WERI-Rb-1 (cell line): Measurements from ENCODE around the gene NPHP4.

Experiments
- DNase-seq: peaks from one replicate; pipeline ENCODE4 v3.0.0-alpha.2; 2020
- H3K27ac ChIP-seq: fragments of 250-450 bp; sonication (Bioruptor Pico); 2 replicates; pipeline ENCODE4 v1.5.1; 2020; ENCODE audit warnings: mild to moderate bottlenecking, moderate library complexity
- H3K27me3 ChIP-seq: fragments of 250-450 bp; sonication (Bioruptor Pico); 2 replicates; pipeline ENCODE4 v1.5.1; 2021; ENCODE audit warnings: mild to moderate bottlenecking, low read depth, moderate library complexity; ENCODE audit not compliant: insufficient read depth, severe bottlenecking
- H3K36me3 ChIP-seq: fragments of 250-450 bp; sonication (Bioruptor Pico); 2 replicates; pipeline ENCODE4 v1.5.1; 2020; ENCODE audit warnings: mild to moderate bottlenecking, moderate library complexity
- H3K4me3 ChIP-seq: 2 replicates; pipeline ENCODE4 v1.5.1; 2011; ENCODE audit warnings: low read depth, mild to moderate bottlenecking, control low read depth, low read length
- H3K9me3 ChIP-seq: fragments of 250-450 bp; sonication (Bioruptor Pico); 2 replicates; pipeline ENCODE4 v1.5.1; 2021; ENCODE audit warnings: mild to moderate bottlenecking, moderate library complexity; ENCODE audit not compliant: severe bottlenecking
- CTCF ChIP-seq: IDR thresholded peaks from 2 replicates; pipeline ENCODE4 v1.5.1; 2011; ENCODE audit warnings: low read depth, mild to moderate bottlenecking, control low read depth, inconsistent platforms, low read length

NPHP4 gene

DNA sequence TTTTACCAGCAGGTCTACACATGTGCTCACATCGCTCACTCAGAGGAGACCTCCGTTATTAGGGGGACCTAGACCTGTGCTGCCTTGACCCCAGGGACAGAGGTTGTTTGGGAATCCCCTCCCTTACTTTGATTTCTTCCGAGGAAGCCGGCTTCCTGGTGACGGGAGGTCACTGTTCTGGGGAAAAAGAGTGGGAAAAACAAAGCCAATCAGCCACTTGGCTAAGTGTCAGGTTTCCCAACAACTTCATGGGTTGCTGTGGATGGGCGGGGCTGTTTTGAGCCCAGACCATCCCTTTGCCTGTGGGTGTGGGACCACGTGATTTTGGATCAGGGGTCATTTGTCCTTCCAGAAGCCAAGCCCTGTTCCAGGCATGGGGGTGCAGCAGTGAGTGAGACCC is 46.4 kb upstream of the NPHP4 start:
- H3K36me3 ChIP-seq = peaks cover 14% of the 10 kb centered on the region
- no peak for TF ChIP-seq CTCF
- no peaks in the 10 kb centered on the region for H3K27me3 ChIP-seq
- DNase-seq = no peak
- H3K4me3 ChIP-seq = no peak overlapping the region
- no peak overlapping the region for H3K27ac ChIP-seq
- no peaks in the 10 kb centered on the region for H3K9me3 ChIP-seq

DNA sequence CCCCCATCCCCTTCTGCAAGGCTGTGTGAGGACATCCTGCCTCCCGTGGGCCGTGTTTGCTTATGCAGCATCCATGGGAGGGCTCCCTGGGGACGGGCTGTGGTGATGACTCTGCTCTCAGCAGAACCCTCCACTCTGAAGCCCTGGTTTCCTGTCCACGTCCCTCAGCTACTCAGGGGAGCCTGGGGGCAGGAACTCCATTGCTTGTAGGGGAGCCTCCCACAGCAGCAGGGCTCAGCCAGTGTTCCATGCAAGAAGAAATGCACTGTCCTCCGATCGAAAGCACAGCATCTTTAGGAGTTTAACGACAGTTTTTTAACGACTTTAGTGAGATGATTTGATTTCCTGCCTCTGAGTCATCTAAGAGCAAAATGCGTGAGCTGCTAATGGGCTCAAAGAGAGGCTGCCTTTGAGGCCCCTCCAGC is 45.1 kb upstream of the NPHP4 start:
- no peak overlapping the region for H3K27ac ChIP-seq

GRCh38 chr1:6035719-6036118 is 43.5 kb upstream of the NPHP4 start:
- no peak overlapping the region for H3K4me3 ChIP-seq
- peaks cover 2% of the 10 kb centered on the region for H3K36me3 ChIP-seq
- H3K9me3 ChIP-seq = no peaks in the 10 kb centered on the region
- peak; percentile 42 for DNase-seq
- peak; percentile 60 for TF ChIP-seq CTCF
- H3K27ac ChIP-seq = peak overlapping the region; percentile 19; the same call in 1 of the 2 replicates
- no peaks in the 10 kb centered on the region for H3K27me3 ChIP-seq

More for the DNA sequence above, 45.1 kb upstream of the NPHP4 start:
- H3K4me3 ChIP-seq = no peak overlapping the region
- no peaks in the 10 kb centered on the region for H3K27me3 ChIP-seq
- H3K9me3 ChIP-seq = no peaks in the 10 kb centered on the region
- peaks cover 14% of the 10 kb centered on the region for H3K36me3 ChIP-seq
- no peak for TF ChIP-seq CTCF
- DNase-seq = no peak

GRCh38 chr1:6035303-6035702 is 43.1 kb upstream of the NPHP4 start:
- TF ChIP-seq CTCF = no peak
- Histone ChIP-seq H3K9me3 (no peaks in the 10 kb centered on the region), H3K27me3 (no peaks in the 10 kb centered on the region), H3K4me3 (no peak overlapping the region), H3K36me3 (no peaks in the 10 kb centered on the region), H3K27ac (peak overlapping the region; percentile 19; the same call in 1 of the 2 replicates)
- DNase-seq = peak; percentile 60

DNA sequence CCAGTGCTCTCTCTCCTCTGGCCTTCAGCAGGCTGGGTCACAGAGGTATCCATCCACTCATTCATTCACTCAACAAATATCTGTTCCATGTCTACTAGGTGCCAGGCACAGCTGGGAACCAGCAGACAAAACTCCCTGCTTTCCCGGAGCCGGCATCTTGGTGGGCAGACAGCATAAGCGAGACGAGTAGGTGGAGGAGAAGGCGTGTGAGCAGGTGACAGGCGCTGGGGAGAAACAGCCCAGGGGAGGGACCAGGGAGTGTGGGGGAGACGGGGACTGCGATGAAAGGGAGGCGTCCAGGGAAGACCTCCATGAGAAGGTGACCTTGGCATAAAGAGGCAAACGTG is 42.5 kb upstream of the NPHP4 start:
- no peak for DNase-seq
- Histone ChIP-seq H3K27ac (peak overlapping the region; percentile 19; the same call in 1 of the 2 replicates), H3K9me3 (no peaks in the 10 kb centered on the region), H3K36me3 (peaks cover under 1% of the 10 kb centered on the region; the same call in 1 of the 2 replicates), H3K27me3 (no peaks in the 10 kb centered on the region), H3K4me3 (no peak overlapping the region)
- TF ChIP-seq CTCF = no peak
